CD8-positive, alpha-beta memory T cell (primary cell): Measurements from ENCODE around the gene ENPP1. TPM values are rescaled to one million over a fixed set of nuclear protein-coding genes. Genes with fewer than 3 reads are reported as not detected.

Experiments
- CTCF ChIA-PET: fragments of 350-600 bp; sonication (Branson Sonifier 250); formaldehyde crosslinking; loops from one replicate; lab custom pipeline; 2021; ENCODE audit warnings: antibody characterized with exemption; lab: Charles Lee
- POLR2A ChIA-PET: fragments of 350-600 bp; sonication (Branson Sonifier 250); formaldehyde crosslinking; loops from one replicate; lab custom pipeline; 2021; ENCODE audit warnings: antibody characterized with exemption; lab: Charles Lee
- DNase-seq, 5 donors: peaks; one replicate each; pipeline versions ENCODE4 v3.0.0 to v3.0.0-alpha.2; 2020 to 2022; ENCODE audit warnings: mixed read lengths in 1 of 5
- H3K27ac ChIP-seq: one replicate; pipeline ENCODE4 v1.7.0; 2013; ENCODE audit warnings: low read depth, mild to moderate bottlenecking, low read length, moderate library complexity
- H3K27me3 ChIP-seq: 2 replicates; pipeline ENCODE4 v1.7.0; 2013; ENCODE audit warnings: low read length, mild to moderate bottlenecking; ENCODE audit not compliant: insufficient read depth, poor library complexity, severe bottlenecking
- H3K36me3 ChIP-seq: 2 replicates; pipeline ENCODE4 v1.7.0; 2013; ENCODE audit warnings: mild to moderate bottlenecking, low read length, moderate library complexity; ENCODE audit not compliant: insufficient read depth
- H3K4me1 ChIP-seq: 2 replicates; pipeline ENCODE4 v1.7.0; 2013; ENCODE audit warnings: mild to moderate bottlenecking, low read length, moderate library complexity; ENCODE audit not compliant: insufficient read depth
- H3K4me3 ChIP-seq: 2 replicates; pipeline ENCODE4 v1.7.0; 2013; ENCODE audit warnings: mild to moderate bottlenecking, low read length
- H3K9me3 ChIP-seq: 2 replicates; pipeline ENCODE4 v1.7.0; 2013; ENCODE audit warnings: mild to moderate bottlenecking, low read length
- H3K27ac Mint-ChIP-seq, 8 donors: one replicate each; pipeline ENCODE4 v1.8.0; 2020 to 2021; ENCODE audit warnings: mixed read lengths in 8 of 8, mild to moderate bottlenecking in 6 of 8, inconsistent platforms in 3 of 8, moderate library complexity in 3 of 8
- H3K27me3 Mint-ChIP-seq, 2 donors: one replicate each; pipeline ENCODE4 v1.8.0; 2020 to 2021; ENCODE audit warnings: mixed read lengths in 2 of 2, mild to moderate bottlenecking in 1 of 2, moderate library complexity in 1 of 2
- H3K36me3 Mint-ChIP-seq, 3 donors: one replicate each; pipeline ENCODE4 v1.8.0; 2020 to 2021; ENCODE audit warnings: mixed read lengths in 3 of 3, inconsistent platforms in 1 of 3, mild to moderate bottlenecking in 1 of 3
- H3K4me1 Mint-ChIP-seq, 3 donors: one replicate each; pipeline ENCODE4 v1.8.0; 2020 to 2021; ENCODE audit warnings: mixed read lengths in 3 of 3, inconsistent platforms in 1 of 3, mild to moderate bottlenecking in 1 of 3
- H3K4me3 Mint-ChIP-seq, 7 donors: one replicate each; pipeline ENCODE4 v1.8.0; 2020 to 2021; ENCODE audit warnings: mixed read lengths in 7 of 7, mild to moderate bottlenecking in 6 of 7, moderate library complexity in 4 of 7, inconsistent platforms in 2 of 7
- H3K9me3 Mint-ChIP-seq, 5 donors: one replicate each; pipeline ENCODE4 v1.8.0; 2020 to 2022; ENCODE audit warnings: mixed read lengths in 5 of 5, mild to moderate bottlenecking in 3 of 5, moderate library complexity in 2 of 5, inconsistent platforms in 1 of 5
- polyA plus RNA-seq: library from polyadenylated mRNA; unstranded; fragments of 300-500 nt; fragmentation: Illumina TruSeq; gene quantifications from one replicate; pipeline ENCODE4 v1.2.3, GENCODE V29; 2021
- total RNA-seq, 2 experiments: library from RNA; stranded (reverse); gene quantifications; one replicate each; pipeline ENCODE4 v1.2.3, GENCODE V29; 2021

ENPP1 gene
- total and polyA plus RNA-seq, 3 experiments from 2014 or later: 1.2 to 2.2 (median 2.2) TPM

- Mint-ChIP-seq H3K4me1 (no peaks in the 10 kb centered on the region), H3K36me3 (no peaks in the 10 kb centered on the region), H3K27ac (no peak overlapping the region), H3K27me3 (peaks cover 8 to 58% of the 10 kb centered on the region in 2 donors), H3K4me3 (no peak overlapping the region), H3K9me3 (no peaks in the 10 kb centered on the region)
- no peak overlapping the region for H3K27ac ChIP-seq
- H3K36me3 ChIP-seq: no peaks in the 10 kb centered on the region
- H3K4me1 ChIP-seq: no peaks in the 10 kb centered on the region
- POLR2A ChIA-PET: no interaction called here
- no peak overlapping the region for H3K4me3 ChIP-seq
- no peak for DNase-seq
- CTCF ChIA-PET: interaction anchor here (1.6 kb wide), 1 partner anchor 15 kb away, joined by 3 read pairs; no protein-coding TSS in a partner anchor
- no peaks in the 10 kb centered on the region for H3K27me3 ChIP-seq
- H3K9me3 ChIP-seq: no peaks in the 10 kb centered on the region
These were observed 15.6 kb downstream of the ENPP1 start for GRCh38 chr6:131823276-131823902.

- no peak overlapping the region for H3K27ac ChIP-seq
- POLR2A ChIA-PET: no interaction called here
- H3K9me3 ChIP-seq: no peaks in the 10 kb centered on the region
- no peaks in the 10 kb centered on the region for H3K9me3 Mint-ChIP-seq
- H3K4me3 Mint-ChIP-seq: no peak overlapping the region
- H3K4me3 ChIP-seq: no peak overlapping the region
- no peaks in the 10 kb centered on the region for H3K4me1 ChIP-seq
- H3K27ac Mint-ChIP-seq: no peak overlapping the region
- peaks cover 7 to 49% of the 10 kb centered on the region in 2 donors for H3K27me3 Mint-ChIP-seq
- no peaks in the 10 kb centered on the region for H3K36me3 Mint-ChIP-seq
- no peaks in the 10 kb centered on the region for H3K27me3 ChIP-seq
- no peaks in the 10 kb centered on the region for H3K36me3 ChIP-seq
- no peak for DNase-seq
- no peaks in the 10 kb centered on the region for H3K4me1 Mint-ChIP-seq
- CTCF ChIA-PET: no interaction called here
These were observed 18.1 kb downstream of the ENPP1 start for GRCh38 chr6:131825946-131826345.

GRCh38 chr6:131828080-131828479 is 20.3 kb downstream of the ENPP1 start:
- Mint-ChIP-seq H3K4me1 (no peaks in the 10 kb centered on the region), H3K9me3 (no peaks in the 10 kb centered on the region), H3K27ac (no peak overlapping the region), H3K4me3 (no peak overlapping the region), H3K27me3 (peaks cover 6 to 36% of the 10 kb centered on the region in 2 donors), H3K36me3 (no peaks in the 10 kb centered on the region)
- H3K4me3 ChIP-seq: no peak overlapping the region
- ChIA-PET POLR2A (no interaction called here), CTCF (no interaction called here)
- no peaks in the 10 kb centered on the region for H3K27me3 ChIP-seq
- DNase-seq: no peak
- H3K9me3 ChIP-seq: no peaks in the 10 kb centered on the region
- no peaks in the 10 kb centered on the region for H3K36me3 ChIP-seq
- no peak overlapping the region for H3K27ac ChIP-seq
- no peaks in the 10 kb centered on the region for H3K4me1 ChIP-seq

DNA sequence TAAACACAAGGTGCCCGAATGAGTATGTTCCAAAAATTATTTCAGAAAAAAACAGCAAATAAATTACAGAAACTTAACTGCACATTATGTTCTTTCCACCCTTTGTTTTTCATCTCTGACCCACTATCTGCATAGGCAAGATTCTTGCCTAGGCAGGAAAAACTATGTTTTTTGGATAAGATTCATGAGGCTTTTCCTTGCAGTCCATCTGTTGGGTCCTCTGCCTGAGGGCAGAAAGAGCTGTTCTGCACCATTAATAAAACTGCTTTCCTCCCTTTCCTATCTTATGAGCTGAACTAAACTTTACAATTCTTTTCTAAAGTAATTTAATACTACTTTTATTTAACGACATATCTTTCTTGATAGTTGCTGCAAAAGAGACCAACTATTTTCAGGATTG is 21.1 kb downstream of the ENPP1 start:
- Histone ChIP-seq H3K9me3 (no peaks in the 10 kb centered on the region), H3K27ac (no peak overlapping the region), H3K27me3 (no peaks in the 10 kb centered on the region), H3K4me1 (no peaks in the 10 kb centered on the region), H3K4me3 (no peak overlapping the region), H3K36me3 (no peaks in the 10 kb centered on the region)
- Mint-ChIP-seq H3K4me3 (no peak overlapping the region), H3K27me3 (peaks cover 5 to 28% of the 10 kb centered on the region in 2 donors), H3K36me3 (no peaks in the 10 kb centered on the region), H3K27ac (no peak overlapping the region), H3K4me1 (no peaks in the 10 kb centered on the region), H3K9me3 (no peaks in the 10 kb centered on the region)
- POLR2A ChIA-PET: no interaction called here
- CTCF ChIA-PET: no interaction called here
- DNase-seq: no peak

DNA sequence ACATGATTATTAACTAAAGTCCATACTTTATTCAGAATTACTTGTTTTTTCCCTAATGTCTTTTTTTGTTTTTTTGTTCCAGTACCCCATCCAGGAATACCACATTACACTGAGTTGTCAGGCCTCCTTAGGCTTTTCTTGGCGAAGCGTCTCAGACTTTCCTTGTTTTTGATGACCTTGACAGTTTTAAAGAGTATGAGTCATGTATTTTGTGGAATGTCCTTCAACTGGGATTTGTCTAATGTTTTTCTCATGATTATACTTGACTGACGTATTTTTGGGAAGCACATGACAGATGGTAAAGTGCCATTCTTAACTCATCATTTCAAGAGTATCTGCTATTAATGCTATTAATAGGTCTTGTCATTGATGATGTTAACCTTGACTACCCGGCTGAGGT is 23.6 kb downstream of the ENPP1 start:
- H3K27me3 ChIP-seq: no peaks in the 10 kb centered on the region
- Mint-ChIP-seq H3K4me1 (no peaks in the 10 kb centered on the region), H3K9me3 (no peaks in the 10 kb centered on the region), H3K4me3 (no peak overlapping the region), H3K27me3 (peaks cover 4 to 21% of the 10 kb centered on the region in 2 donors), H3K36me3 (no peaks in the 10 kb centered on the region), H3K27ac (no peak overlapping the region)
- no peaks in the 10 kb centered on the region for H3K4me1 ChIP-seq
- no peak for DNase-seq
- CTCF ChIA-PET: interaction anchor here (0.6 kb wide), 1 partner anchor 416 kb away, joined by 5 read pairs; no protein-coding TSS in a partner anchor
- no peak overlapping the region for H3K27ac ChIP-seq
- no peaks in the 10 kb centered on the region for H3K9me3 ChIP-seq
- POLR2A ChIA-PET: no interaction called here
- H3K4me3 ChIP-seq: no peak overlapping the region
- H3K36me3 ChIP-seq: no peaks in the 10 kb centered on the region

DNA sequence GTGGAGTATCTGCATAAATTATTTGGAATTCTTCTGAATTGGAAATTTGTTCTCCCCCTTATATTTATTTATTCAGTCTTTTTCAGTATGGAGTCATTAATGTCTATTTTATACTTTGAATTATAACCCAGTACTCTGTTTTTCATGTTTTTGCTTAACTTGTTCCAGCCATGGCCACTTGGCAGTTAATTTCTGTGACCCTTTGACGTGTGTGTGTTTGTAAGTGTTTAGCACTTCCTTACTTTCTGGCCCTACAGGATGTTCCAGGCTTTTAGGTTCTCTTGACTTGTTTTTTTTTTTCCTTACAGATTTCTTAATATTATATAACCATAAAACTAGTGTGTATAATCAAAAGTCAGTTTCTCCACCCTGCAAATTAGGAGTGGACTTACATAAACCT is 24.1 kb downstream of the ENPP1 start:
- Mint-ChIP-seq H3K27ac (no peak overlapping the region), H3K4me3 (no peak overlapping the region), H3K27me3 (peaks cover 4 to 21% of the 10 kb centered on the region in 2 donors), H3K4me1 (no peaks in the 10 kb centered on the region), H3K36me3 (no peaks in the 10 kb centered on the region), H3K9me3 (no peaks in the 10 kb centered on the region)
- Histone ChIP-seq H3K27me3 (no peaks in the 10 kb centered on the region), H3K27ac (no peak overlapping the region), H3K9me3 (no peaks in the 10 kb centered on the region), H3K4me3 (no peak overlapping the region), H3K36me3 (no peaks in the 10 kb centered on the region), H3K4me1 (no peaks in the 10 kb centered on the region)
- POLR2A ChIA-PET: no interaction called here
- no peak for DNase-seq
- CTCF ChIA-PET: no interaction called here

- Histone ChIP-seq H3K27ac (no peak overlapping the region), H3K4me3 (no peak overlapping the region), H3K4me1 (no peaks in the 10 kb centered on the region), H3K36me3 (no peaks in the 10 kb centered on the region), H3K9me3 (no peaks in the 10 kb centered on the region), H3K27me3 (no peaks in the 10 kb centered on the region)
- no peak for DNase-seq
- Mint-ChIP-seq H3K27me3 (peaks cover 4 to 19% of the 10 kb centered on the region in 2 donors), H3K4me3 (no peak overlapping the region), H3K4me1 (no peaks in the 10 kb centered on the region), H3K27ac (no peak overlapping the region), H3K9me3 (no peaks in the 10 kb centered on the region), H3K36me3 (no peaks in the 10 kb centered on the region)
- ChIA-PET POLR2A (no interaction called here), CTCF (no interaction called here)
These were observed 24.5 kb downstream of the ENPP1 start for GRCh38 chr6:131832363-131832762.

GRCh38 chr6:131838051-131838450 is 30.2 kb downstream of the ENPP1 start:
- Mint-ChIP-seq H3K9me3 (no peaks in the 10 kb centered on the region), H3K27ac (no peak overlapping the region), H3K27me3 (peaks cover 2 to 10% of the 10 kb centered on the region in 2 donors), H3K4me1 (no peaks in the 10 kb centered on the region), H3K4me3 (no peak overlapping the region), H3K36me3 (no peaks in the 10 kb centered on the region)
- no peak for DNase-seq
- no peaks in the 10 kb centered on the region for H3K27me3 ChIP-seq
- H3K4me1 ChIP-seq: no peaks in the 10 kb centered on the region
- POLR2A ChIA-PET: no interaction called here
- no peak overlapping the region for H3K27ac ChIP-seq
- no peak overlapping the region for H3K4me3 ChIP-seq
- CTCF ChIA-PET: interaction anchor here (1.1 kb wide), 1 partner anchor 14 kb away, joined by 3 read pairs; no protein-coding TSS in a partner anchor
- H3K9me3 ChIP-seq: no peaks in the 10 kb centered on the region
- H3K36me3 ChIP-seq: no peaks in the 10 kb centered on the region
